OCI-LY7 (cell line): Measurements from ENCODE around the gene SELENOI. TPM values are rescaled to one million over a fixed set of nuclear protein-coding genes. Genes with fewer than 3 reads are reported as not detected.

Experiments used
- BruUV-seq: library from RNA; stranded (reverse); fragments of 400-500 nt; replicated peaks from 2 replicates; lab custom pipeline; 2021; lab: Mats Ljungman, UMichigan
- CTCF ChIA-PET: fragments of 300-600 bp; sonication (Branson Sonifier 250); formaldehyde crosslinking; loops from one replicate; lab custom pipeline; 2022; ENCODE audit warnings: antibody characterized with exemption; ENCODE audit not compliant: unreplicated experiment; lab: Charles Lee
- POLR2A ChIA-PET: fragments of 300-600 bp; sonication (Branson Sonifier 250); formaldehyde crosslinking; loops from one replicate; lab custom pipeline; 2022; ENCODE audit warnings: antibody characterized with exemption; lab: Charles Lee
- DNase-seq: peaks from one replicate; pipeline ENCODE4 v3.0.0-alpha.2; 2015; ENCODE audit warnings: low spot score
- H2AFZ ChIP-seq: fragments of 200-600 bp; sonication (generic), shearing (Covaris generic); 2 replicates; pipeline ENCODE4 v1.6.1; 2014; ENCODE audit warnings: mild to moderate bottlenecking, antibody characterized with exemption, low read length, moderate library complexity
- H3K27ac ChIP-seq: fragments of 200-600 bp; sonication (generic); 2 replicates; pipeline ENCODE4 v1.5.1; 2014; ENCODE audit warnings: mixed run types, low read depth, mild to moderate bottlenecking, moderate library complexity, low read length, inconsistent platforms; ENCODE audit not compliant: poor library complexity, severe bottlenecking
- H3K36me3 ChIP-seq: fragments of 200-600 bp; sonication (generic); 2 replicates; pipeline ENCODE4 v1.6.1; 2014; ENCODE audit warnings: mild to moderate bottlenecking, antibody characterized with exemption, low read length, moderate library complexity, mixed read lengths; ENCODE audit not compliant: insufficient read depth
- H3K4me1 ChIP-seq: fragments of 200-600 bp; sonication (generic); 2 replicates; pipeline ENCODE4 v1.5.1; 2014; ENCODE audit warnings: mild to moderate bottlenecking, low read length; ENCODE audit not compliant: insufficient read depth, poor library complexity, severe bottlenecking
- H3K4me2 ChIP-seq: fragments of 200-600 bp; sonication (generic); 2 replicates; pipeline ENCODE4 v1.6.1; 2014; ENCODE audit warnings: mild to moderate bottlenecking, low read length
- H3K4me3 ChIP-seq: fragments of 200-600 bp; sonication (generic); 2 replicates; pipeline ENCODE4 v1.5.1; 2014; ENCODE audit warnings: mild to moderate bottlenecking, low read depth, low read length; ENCODE audit not compliant: poor library complexity, severe bottlenecking
- H3K79me2 ChIP-seq: fragments of 200-600 bp; sonication (generic); 2 replicates; pipeline ENCODE4 v1.6.1; 2016; ENCODE audit warnings: low read depth, mild to moderate bottlenecking, low read length, moderate library complexity, mixed read lengths; ENCODE audit not compliant: insufficient read depth
- H3K9me2 ChIP-seq: fragments of 200-600 bp; sonication (generic); 2 replicates; pipeline ENCODE4 v1.6.1; 2016; ENCODE audit warnings: mild to moderate bottlenecking, low read length, mixed read lengths; ENCODE audit not compliant: insufficient read depth
- H3K9me3 ChIP-seq: fragments of 200-600 bp; sonication (generic); 2 replicates; pipeline ENCODE4 v1.6.1; 2014; ENCODE audit warnings: mild to moderate bottlenecking, mixed run types, low read length, mixed read lengths
- H4K20me1 ChIP-seq: fragments of 200-600 bp; sonication (generic); 2 replicates; pipeline ENCODE4 v1.6.1; 2014; ENCODE audit warnings: mild to moderate bottlenecking, antibody characterized with exemption, low read length, moderate library complexity, mixed read lengths; ENCODE audit not compliant: insufficient read depth
- EZH2phosphoT487 ChIP-seq: fragments of 200-600 bp; sonication (generic); IDR thresholded peaks from 2 replicates; pipeline ENCODE4 v1.6.1; 2018; ENCODE audit warnings: low read depth, borderline replicate concordance, mild to moderate bottlenecking, mixed run types, antibody characterized with exemption, low read length, moderate library complexity, mixed read lengths
- intact Hi-C: fragments of 100-400 bp; cut with micrococcal nuclease; formaldehyde crosslinking; loops from one replicate; pipeline ENCODE4 v1.10.0; 2022; ENCODE audit not compliant: unreplicated experiment
- total RNA-seq, 2 experiments: library from RNA; depleted of rRNA in 1 of 2; stranded (reverse); fragments of >200 nt in 1 of 2; shearing (Covaris generic) in 1 of 2; gene quantifications; 2 replicates each; pipeline ENCODE4 v1.2.3, GENCODE V29; 2014 to 2022
- TF ChIP-seq, protein P1 (sequence below): fragments of 200-600 bp; sonication (generic); conservative IDR thresholded peaks from 2 replicates; pipeline ENCODE4 v1.5.1; 2014; ENCODE audit warnings: mild to moderate bottlenecking, antibody characterized with exemption, low read length, moderate library complexity, mixed read lengths

Gene SELENOI
- total RNA-seq, 2 experiments from 2014 or later: 29.0 to 53.1 TPM

- intact Hi-C loops: no loop called here
- no peak for DNase-seq
- H3K4me1 ChIP-seq: no peaks in the 10 kb centered on the region
- no peaks in the 10 kb centered on the region for H3K9me2 ChIP-seq
- TF ChIP-seq, protein P1, sequence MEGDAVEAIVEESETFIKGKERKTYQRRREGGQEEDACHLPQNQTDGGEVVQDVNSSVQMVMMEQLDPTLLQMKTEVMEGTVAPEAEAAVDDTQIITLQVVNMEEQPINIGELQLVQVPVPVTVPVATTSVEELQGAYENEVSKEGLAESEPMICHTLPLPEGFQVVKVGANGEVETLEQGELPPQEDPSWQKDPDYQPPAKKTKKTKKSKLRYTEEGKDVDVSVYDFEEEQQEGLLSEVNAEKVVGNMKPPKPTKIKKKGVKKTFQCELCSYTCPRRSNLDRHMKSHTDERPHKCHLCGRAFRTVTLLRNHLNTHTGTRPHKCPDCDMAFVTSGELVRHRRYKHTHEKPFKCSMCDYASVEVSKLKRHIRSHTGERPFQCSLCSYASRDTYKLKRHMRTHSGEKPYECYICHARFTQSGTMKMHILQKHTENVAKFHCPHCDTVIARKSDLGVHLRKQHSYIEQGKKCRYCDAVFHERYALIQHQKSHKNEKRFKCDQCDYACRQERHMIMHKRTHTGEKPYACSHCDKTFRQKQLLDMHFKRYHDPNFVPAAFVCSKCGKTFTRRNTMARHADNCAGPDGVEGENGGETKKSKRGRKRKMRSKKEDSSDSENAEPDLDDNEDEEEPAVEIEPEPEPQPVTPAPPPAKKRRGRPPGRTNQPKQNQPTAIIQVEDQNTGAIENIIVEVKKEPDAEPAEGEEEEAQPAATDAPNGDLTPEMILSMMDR: no peak
- TF ChIP-seq EZH2phosphoT487: no peak
- H2AFZ ChIP-seq: no peak overlapping the region
- no peaks in the 10 kb centered on the region for H3K9me3 ChIP-seq
- POLR2A ChIA-PET: no interaction called here
- H3K79me2 ChIP-seq: no peaks in the 10 kb centered on the region
- CTCF ChIA-PET: no interaction called here
- no peak overlapping the region for H3K4me3 ChIP-seq
- no peak overlapping the region for H3K27ac ChIP-seq
- no peaks in the 10 kb centered on the region for H3K36me3 ChIP-seq
- no TSS peak for BruUV-seq
- no peak overlapping the region for H3K4me2 ChIP-seq
- H4K20me1 ChIP-seq: no peaks in the 10 kb centered on the region
Measured at GRCh38 chr2:26444236-26444635, 98.3 kb downstream of the SELENOI start.

Other genes with a start within 250 kb of the SELENOI start
- not detected in 2 replicates for gene GAREM2, start 173.1 kb upstream of the SELENOI start, total RNA-seq (2014; rRNA removed; shearing (Covaris generic))
- gene GAREM2, start 173.1 kb upstream of the SELENOI start, total RNA-seq (2022): 0.11 TPM in 1 of 2 replicates, not detected in the other
- gene HADHA, start 101.5 kb upstream of the SELENOI start, total RNA-seq (2014; rRNA removed; shearing (Covaris generic)): 126 and 131 TPM in 2 replicates
- gene HADHA, start 101.5 kb upstream of the SELENOI start, total RNA-seq (2022): 150 and 157 TPM in 2 replicates
- gene HADHB, start 101.2 kb upstream of the SELENOI start, total RNA-seq (2014; rRNA removed; shearing (Covaris generic)): 35.5 and 46.7 TPM in 2 replicates
- 55.7 and 58.1 TPM in 2 replicates for gene HADHB, start 101.2 kb upstream of the SELENOI start, total RNA-seq (2022)
- gene ADGRF3, start 646 bp downstream of the SELENOI start, total RNA-seq (2014; rRNA removed; shearing (Covaris generic)): 0.90 and 3.8 TPM in 2 replicates
- gene ADGRF3, start 646 bp downstream of the SELENOI start, total RNA-seq (2022): 3.9 and 4.7 TPM in 2 replicates
- gene DRC1, start 55.8 kb downstream of the SELENOI start, total RNA-seq (2014; rRNA removed; shearing (Covaris generic)): not detected in 2 replicates
- gene DRC1, start 55.8 kb downstream of the SELENOI start, total RNA-seq (2022): not detected in 2 replicates
- gene OTOF, start 132.0 kb downstream of the SELENOI start, total RNA-seq (2014; rRNA removed; shearing (Covaris generic)): not detected in 2 replicates
- gene OTOF, start 132.0 kb downstream of the SELENOI start, total RNA-seq (2022): not detected in 2 replicates